HG03097 (cell line): ENCODE results near the gene AMPD2.

Source experiments
- ATAC-seq: cut with Tn5 transposase; IDR thresholded peaks from one replicate; pipeline ENCODE4 v1.9.1; 2021; ENCODE audit not compliant: unreplicated experiment, low FRiP score

Gene AMPD2

DNA sequence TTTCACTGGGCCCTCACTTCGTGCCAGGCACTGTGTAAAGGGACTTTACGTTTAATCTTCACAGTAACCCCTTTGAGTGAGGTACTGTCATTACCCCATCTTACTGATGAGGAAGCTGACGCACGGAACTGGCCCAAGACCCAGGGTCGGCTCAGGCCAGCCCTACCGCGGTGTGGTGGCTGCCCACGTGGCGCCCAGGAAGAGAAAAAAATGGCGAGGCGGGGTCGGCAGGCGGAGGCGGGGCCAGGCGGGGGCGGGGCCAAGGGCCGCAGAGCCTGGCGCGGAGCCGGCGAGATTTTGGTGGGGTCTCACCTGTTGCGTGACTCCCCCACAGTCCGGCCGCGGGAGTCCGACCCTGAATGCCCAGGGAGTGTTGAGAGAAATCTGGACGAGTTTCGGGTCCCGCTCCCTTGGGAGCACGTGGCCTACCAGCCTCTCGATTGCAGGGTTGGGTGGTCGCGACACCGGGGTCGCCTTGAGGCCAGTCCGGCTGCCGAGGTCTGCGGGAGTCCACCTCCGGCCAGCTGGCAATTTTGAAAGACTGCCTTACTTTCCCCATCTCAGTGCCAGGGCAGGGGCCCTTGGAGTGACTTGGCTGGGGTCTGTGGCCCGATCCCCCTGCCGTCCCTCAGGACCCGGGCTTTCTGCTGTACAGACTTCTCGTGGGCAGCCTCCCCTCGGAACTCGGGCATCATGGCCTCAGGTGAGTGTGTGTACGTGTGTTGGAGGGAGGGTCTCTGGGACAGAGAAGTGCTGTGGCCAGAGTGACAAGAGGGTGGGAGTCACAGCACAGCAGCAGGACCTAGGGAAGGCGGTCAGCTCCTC lies at the start of gene AMPD2, which contains the start of gene GNAT2:
Gene AMPD2 (plus strand): TSS at position 262 of the 825 bp plus-strand sequence. CDS start 1,339 bp downstream, outside the sequence.
Gene GNAT2 (minus strand): TSS at position 41 of the 825 bp plus-strand sequence. CDS start 6,746 bp downstream, outside the sequence.
- ATAC-seq = peak; percentile 49

DNA sequence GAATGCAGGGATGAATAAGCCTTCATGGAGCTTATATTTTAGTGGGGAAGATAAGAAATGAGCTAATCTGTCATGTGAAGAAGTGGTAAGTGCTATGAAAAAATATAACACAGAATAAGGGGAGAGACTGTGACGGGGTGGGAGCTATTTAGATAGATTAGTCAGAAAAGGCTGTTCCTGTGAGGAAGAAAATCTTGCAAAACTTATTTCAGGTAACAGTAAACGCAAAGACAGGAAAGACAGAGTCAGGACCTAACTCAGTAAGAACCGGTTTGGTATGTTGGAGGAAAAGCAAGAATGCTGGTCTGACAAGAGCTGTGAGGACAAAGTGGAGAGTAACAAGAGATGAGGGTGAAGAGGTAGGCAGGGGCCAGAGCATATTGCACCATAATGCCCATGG lies 49.2 kb upstream of the AMPD2 start:
- ATAC-seq = no peak

GRCh38 chr1:109573785-109574184 lies 45.9 kb upstream of the AMPD2 start:
- no peak for ATAC-seq

- ATAC-seq = no peak
These were observed 40.6 kb upstream of the AMPD2 start for GRCh38 chr1:109578947-109579443.

DNA sequence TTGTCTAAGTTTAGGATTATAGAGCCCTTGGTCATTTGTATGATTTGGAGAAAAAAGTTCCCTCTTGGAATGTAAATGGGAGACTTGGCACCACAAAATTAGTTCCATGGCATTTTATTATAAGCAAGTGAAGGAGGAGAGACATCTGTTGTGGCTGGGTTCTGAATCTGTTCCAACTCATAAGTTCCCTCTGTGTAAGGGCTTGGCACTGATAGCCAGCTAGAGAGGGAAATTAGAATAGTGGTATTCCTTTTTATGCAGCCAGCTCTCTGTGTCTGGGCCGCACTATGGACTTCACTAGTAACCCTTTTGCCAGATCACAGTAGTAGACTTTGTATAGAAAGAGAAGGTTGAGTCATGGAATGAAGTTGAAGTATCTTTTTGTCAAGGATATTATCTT lies 40.1 kb upstream of the AMPD2 start:
- ATAC-seq = no peak

GRCh38 chr1:109582021-109582420 lies 37.6 kb upstream of the AMPD2 start:
- ATAC-seq = no peak

GRCh38 chr1:109584766-109585165 lies 34.9 kb upstream of the AMPD2 start:
- no peak for ATAC-seq

DNA sequence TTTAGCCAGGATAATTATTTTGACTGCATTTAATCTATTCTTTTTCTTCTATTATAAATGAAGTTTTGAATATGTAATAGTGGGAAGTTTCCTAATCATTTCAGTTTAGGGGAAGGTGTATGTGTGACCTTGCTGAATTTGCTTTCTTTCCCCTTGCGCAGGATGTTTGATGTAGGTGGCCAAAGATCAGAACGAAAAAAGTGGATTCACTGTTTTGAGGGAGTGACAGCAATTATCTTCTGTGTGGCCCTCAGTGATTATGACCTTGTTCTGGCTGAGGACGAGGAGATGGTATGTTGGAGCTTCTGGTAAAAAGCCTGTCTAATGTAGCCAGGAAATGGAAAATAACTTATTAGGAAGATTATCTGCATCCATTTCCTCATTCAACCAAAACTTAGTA lies 33.6 kb upstream of the AMPD2 start:
- no peak for ATAC-seq

- no peak for ATAC-seq
These were observed 30.5 kb upstream of the AMPD2 start for GRCh38 chr1:109589177-109589576.

- ATAC-seq = no peak
These were observed 30.0 kb upstream of the AMPD2 start for GRCh38 chr1:109589679-109590078.

- ATAC-seq = no peak
These were observed 26.7 kb upstream of the AMPD2 start for GRCh38 chr1:109592916-109593315.

- ATAC-seq = no peak
These were observed 24.1 kb upstream of the AMPD2 start for GRCh38 chr1:109595531-109595930.

GRCh38 chr1:109598156-109598555 lies 21.5 kb upstream of the AMPD2 start:
- ATAC-seq = no peak

- no peak for ATAC-seq
These were observed 21.0 kb upstream of the AMPD2 start for GRCh38 chr1:109598655-109599054.

DNA sequence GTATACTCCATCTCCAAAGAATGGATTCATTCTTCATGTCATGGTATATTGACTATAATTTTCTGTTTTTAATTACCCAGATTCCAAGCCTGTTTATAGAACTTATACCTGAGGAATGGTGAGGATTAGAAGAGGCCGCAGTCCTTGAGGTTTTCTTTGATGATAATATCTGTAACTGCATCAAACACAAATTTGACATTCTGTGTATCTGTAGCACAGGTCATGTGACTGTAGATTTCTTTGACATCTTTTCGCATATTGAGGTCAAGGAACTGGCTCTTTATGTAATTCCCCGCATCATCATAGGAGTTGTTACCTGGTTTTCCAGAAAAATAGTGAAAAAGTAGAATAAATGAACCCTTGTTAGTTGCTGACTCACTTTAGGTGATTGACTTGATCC lies 16.4 kb upstream of the AMPD2 start:
- no peak for ATAC-seq

DNA sequence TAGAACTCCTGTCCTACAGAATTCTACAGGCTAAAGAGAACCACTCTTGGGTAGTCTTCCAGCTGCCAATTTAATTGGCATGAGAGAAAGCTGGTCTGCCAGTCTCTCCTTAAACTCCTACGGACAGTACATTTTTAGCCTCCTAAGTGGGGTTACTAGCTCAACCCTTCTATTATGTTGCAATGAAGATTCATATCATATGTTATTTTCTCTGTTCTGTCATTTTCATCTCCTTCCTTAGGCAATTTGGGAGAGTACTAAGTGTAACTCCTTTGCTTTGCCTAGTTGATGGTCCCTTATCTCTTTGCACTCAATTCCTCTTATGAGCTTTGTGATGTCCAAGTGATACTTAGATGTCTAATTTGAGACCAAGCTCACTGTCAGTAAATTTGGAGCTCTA lies 14.3 kb upstream of the AMPD2 start:
- ATAC-seq = no peak

GRCh38 chr1:109609881-109610280 lies 9.8 kb upstream of the AMPD2 start:
- ATAC-seq = no peak

DNA sequence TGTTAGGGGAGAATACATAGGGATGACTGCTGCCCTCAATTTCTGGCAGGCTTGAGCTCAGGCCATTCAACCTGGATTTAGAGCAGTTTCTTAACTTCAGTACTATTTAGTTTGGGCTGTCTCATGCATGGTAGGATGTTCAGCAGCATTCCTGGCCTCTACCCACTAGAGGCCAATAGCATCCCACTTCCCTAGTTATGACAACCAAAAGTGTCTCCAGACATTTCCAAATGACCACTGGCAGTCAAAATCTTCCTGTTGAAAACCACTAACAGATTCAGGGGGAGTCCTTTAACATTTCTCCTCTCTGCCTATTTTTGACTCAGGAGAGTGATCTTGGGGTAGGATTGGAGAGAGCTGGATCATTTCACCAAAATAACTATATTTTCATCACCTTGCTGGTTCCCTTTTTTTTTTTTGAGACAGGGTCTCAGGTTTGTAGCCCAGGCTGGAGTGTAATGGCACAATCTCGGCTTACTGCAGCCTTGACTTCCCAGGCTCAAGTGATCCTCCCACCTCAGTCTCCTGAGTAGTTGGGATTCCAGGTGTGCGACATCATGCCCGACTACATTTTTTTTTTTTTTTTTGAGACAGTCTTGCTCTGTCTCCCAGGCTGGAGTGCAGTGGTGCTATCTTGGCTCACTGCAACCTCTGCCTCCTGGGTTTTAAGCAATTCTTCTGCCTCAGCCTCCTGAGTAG lies 8.9 kb upstream of the AMPD2 start:
- ATAC-seq = no peak

DNA sequence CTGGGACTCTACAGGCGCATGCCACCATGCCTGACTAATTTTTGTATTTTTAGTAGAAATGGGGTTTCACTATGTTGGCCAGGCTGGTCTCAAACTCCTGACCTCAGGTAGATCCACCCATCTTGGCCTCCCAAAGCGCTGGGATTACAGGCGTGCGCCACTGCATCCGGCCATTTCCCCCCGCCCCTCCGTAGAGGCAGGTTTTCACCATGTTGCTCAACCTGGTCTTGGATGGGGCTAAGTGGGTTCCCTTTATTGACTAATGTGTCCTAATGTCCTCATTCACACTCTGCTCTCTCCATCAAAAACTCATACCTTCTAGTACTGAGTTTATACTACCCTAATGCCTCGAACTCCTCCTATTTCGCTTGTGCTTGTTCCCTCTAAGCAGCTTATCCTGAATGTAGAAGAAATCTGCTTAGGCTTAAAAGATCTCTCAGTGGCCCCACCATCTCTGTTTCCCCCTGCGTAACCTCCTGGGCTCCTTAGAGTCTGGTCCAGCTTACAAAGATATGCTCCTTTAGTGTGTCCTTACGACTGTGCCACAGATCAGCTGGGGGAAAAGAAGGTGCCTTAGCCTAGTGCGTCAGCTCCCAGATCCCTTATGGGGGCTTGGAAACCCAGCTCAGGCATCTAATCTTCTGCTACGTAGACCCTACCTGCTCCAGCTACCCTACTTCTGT lies 8.2 kb upstream of the AMPD2 start:
- no peak for ATAC-seq

DNA sequence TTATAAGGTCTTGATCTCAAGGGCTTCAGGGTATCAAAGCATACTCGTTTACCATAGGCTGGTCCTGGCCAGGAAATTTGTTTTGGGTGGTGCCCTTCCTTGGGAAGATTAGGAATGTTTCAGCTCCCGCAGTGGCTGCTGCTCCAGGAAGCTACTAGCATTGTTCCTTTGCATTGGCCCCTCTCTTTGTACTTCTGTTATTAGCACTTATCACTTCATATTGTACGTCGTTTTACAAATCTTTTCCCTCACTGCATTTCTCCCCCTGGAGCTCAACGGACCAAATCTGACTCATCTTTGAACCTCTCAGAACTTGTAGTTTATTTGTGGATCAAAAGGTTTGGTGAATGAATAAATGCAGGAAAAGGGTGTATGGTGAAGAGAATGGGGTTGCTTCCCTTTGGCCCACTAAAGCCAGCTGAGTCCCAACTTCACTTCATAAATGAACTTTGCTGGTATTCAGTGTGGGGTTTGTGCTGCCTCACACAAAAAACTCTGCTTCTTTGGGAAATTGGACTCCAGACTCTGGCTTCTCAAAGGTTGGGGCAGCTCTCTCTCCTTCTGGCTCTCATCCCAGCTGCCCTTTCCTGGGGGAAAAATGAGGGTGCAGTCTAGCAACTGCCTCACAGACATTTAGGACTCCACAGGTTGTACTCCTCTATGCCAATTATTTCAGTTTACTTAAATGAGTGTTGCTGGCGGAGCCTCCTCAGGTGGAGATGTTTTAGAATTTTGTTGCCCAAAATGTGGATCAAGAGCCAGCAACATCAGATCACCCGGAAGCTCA lies 6.1 kb upstream of the AMPD2 start:
- no peak for ATAC-seq
